NOMO-1 (cell line): ENCODE measurements around the gene YES1.
"Not testable (repeated sequence)": the region's sequence is repeated elsewhere in the genome, so short reads cannot be mapped to it uniquely, and the experiment has no call there.

ENCODE experiments used
- DNase-seq, 2 experiments: peaks; one replicate each; lab custom pipeline; 2025; ENCODE audit not compliant: unreplicated experiment in 2 of 2; lab: John Stamatoyannopoulos, UW

YES1 gene

DNA sequence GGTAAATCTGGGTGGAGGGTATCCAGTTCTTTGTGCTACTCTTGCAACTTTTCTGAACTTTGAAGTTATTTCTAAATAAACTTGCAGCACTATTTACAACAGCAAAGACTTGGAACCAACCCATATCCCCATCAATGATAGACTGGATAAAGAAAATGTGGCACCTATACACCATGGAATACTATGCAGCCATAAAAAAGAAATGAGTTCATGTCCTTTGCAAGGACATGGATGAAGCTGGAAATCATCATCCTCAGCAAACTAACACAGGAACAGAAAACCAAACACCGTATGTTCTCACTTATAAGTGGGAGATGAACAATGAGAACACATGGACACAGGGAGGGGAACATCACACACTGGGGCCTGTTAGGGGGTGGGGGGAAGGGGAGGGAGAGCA lies 16.7 kb downstream of the YES1 start:
- not testable (repeated sequence) for DNase-seq

GRCh38 chr18:789397-789796 lies 22.6 kb downstream of the YES1 start:
- no peak for DNase-seq

DNA sequence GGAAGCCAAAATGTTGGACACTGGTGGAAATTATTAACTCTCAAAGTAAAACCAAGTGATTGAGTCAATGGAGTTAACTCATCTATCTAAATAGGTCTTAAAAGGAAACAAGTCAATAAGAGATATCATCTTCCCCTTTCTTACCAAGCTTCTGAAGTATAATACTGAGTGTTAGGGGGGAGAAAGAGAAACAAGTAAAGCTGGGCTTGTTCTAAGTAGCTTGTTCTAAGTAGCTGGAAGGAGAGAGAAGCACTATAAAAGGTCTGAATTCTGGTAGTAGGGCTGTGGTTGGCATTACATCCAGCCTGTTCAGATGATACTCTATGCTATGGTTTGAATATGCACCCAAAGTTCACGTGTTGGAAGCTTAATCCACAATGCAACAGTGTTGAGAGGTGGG lies 26.8 kb downstream of the YES1 start:
- DNase-seq, result no peak

DNA sequence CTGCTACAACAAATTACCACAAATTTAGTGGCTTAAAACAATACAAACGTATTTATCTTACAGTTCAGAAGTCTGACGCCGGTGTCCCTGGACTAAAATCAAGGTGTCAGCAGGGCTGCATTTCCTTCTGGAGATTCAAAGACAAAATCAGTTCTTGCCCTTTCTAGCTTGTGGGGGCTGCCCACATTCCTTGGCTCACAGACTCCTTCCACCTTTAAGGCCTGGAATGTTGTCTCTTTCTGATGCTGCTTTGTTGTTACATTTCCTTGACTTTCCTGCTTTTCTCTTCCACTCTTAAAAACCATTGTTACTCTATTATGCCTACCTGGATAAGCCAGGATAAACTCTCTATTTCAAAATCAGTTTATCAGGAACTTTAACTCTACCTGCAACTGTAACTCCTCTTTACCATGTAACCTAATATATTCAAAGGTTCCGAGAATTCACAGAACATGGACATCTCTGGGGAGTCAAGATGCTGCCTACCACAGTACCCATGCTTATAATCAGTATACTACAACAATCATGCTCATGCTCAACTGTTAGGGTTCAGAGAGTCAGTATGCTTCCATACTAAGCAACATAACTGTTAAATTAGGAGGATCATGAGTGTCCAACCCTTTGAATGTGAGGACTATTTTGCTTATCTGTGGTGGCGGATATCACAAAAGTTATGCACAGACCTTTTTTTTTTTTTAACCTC lies 27.4 kb downstream of the YES1 start:
- no peak for DNase-seq

GRCh38 chr18:778194-778927 lies 33.7 kb downstream of the YES1 start:
- no peak for DNase-seq

DNA sequence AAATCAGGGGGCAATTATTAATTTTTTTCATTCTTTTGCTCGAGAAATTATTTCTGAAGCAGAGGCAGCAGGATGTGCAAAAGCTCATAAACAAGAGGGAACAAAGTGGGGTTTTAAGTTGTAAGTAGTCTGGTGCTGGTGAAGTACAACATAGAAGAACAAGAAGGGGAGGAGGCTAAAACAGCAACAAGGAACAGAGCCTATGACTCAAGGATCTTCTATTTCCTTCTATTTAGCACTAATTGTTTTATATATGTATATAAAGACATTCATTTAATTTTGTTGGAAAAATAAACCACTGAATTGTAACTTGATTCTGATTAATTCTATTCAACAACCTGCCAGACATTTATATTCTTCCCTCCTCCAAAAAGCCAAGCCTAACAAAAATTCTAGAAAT lies 35.0 kb downstream of the YES1 start:
- DNase-seq, result no peak

GRCh38 chr18:776044-776443 lies 36.0 kb downstream of the YES1 start:
- DNase-seq, result not testable (repeated sequence)

GRCh38 chr18:774811-775210 lies 37.2 kb downstream of the YES1 start:
- no peak for DNase-seq

GRCh38 chr18:773980-774624 lies 37.9 kb downstream of the YES1 start:
- DNase-seq, result no peak

- no peak for DNase-seq
Observed at GRCh38 chr18:770583-770961, 41.5 kb downstream of the YES1 start.

DNA sequence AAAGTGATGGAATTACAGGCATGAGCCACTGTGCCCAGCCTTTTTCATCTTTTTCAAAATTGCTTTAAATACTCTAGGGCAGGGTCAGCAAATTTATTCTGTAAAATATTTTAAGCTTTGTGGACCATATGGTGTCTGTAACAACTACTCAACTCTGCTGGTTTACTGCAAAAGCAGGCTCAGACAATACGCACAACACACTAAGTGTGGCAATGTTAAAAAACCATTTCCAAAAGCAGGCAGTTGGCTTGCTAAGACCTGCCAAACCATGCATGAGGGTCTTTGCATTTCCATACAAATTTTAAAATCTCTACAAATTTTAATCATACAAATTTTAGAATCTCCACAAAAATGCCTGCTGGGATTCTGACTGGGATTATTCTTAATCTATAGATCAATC lies 44.1 kb downstream of the YES1 start:
- no peak for DNase-seq

DNA sequence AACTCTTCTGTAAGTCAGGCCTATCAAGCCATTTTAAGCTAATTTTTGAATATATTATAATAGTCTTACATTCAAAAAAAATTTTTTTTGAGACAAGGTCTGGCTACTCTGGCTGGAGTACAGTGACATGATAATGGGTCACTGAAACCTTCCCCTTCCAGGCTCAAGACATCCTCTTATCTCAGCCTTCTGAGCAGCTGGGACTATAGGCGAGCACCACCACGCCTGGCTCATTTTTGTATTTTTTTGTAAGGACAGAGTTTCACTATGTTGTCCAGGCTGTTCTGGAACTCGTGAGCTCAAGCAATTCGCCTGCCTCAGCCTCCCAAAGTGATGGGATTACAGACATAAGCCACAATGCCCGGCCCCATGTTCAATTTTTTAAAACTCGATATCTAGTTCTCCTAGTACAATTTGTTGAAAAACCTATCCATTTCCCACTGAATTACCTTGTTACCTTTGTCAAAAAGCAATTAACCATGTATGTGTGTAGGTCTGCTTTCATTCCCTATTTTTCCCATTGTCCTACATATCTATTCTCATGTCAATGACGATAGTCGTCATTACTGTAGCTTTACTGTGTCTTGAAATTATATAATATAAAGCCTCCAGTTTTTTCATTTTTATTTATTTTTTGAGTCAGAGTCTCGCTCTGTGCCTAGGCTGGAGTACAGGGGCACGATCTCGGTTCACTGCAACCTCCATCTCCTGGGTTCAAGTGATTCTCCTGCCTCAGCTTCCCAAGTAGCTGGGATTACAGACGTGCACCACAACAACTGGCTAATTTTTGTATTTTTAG lies 44.8 kb downstream of the YES1 start:
- DNase-seq, result no peak

GRCh38 chr18:766550-766860 lies 45.5 kb downstream of the YES1 start:
- DNase-seq, result no peak

GRCh38 chr18:765764-766549 lies 46.1 kb downstream of the YES1 start:
- DNase-seq, result no peak

GRCh38 chr18:759864-760263 lies 52.2 kb downstream of the YES1 start:
- DNase-seq, result not testable (repeated sequence)

GRCh38 chr18:755506-755905 lies 56.5 kb downstream of the YES1 start:
- DNase-seq, result no peak

DNA sequence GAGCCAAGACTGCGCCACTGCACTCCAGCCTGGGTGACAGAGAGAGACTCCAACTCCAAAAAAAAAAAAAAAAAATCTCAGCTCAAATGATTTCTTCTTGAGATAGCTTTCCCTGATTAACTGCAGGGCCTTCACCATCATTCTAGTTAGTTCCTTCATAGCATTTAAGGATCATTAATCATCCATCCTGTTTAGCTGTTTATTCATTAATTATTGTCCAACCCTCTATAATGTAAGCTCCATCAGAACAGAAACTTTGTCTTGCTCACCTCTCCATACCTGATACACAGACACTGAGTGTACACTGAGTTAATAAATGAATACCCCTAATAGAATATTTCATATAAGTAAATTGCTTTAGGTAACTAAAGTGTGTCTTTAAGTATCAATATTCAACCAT lies 57.4 kb downstream of the YES1 start:
- DNase-seq, result no peak

DNA sequence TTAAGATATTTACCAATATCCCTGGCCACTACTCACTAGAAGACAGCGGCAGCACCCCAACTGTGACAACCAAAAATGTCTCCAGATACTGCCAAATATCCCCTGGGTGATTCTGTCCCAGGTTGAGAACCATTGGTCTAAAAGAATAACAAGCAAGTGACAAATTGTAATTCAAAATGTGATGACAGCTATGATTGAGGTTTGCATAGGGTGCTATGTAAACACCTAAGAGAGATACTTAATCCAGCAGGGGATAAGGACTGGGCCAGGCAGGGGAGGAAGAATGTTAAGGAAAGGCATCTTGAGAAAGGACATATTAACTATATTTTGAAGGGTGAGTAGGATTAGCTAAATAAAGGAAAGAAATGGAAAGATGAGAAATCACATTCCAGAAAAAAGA lies 61.6 kb downstream of the YES1 start:
- no peak for DNase-seq

DNA sequence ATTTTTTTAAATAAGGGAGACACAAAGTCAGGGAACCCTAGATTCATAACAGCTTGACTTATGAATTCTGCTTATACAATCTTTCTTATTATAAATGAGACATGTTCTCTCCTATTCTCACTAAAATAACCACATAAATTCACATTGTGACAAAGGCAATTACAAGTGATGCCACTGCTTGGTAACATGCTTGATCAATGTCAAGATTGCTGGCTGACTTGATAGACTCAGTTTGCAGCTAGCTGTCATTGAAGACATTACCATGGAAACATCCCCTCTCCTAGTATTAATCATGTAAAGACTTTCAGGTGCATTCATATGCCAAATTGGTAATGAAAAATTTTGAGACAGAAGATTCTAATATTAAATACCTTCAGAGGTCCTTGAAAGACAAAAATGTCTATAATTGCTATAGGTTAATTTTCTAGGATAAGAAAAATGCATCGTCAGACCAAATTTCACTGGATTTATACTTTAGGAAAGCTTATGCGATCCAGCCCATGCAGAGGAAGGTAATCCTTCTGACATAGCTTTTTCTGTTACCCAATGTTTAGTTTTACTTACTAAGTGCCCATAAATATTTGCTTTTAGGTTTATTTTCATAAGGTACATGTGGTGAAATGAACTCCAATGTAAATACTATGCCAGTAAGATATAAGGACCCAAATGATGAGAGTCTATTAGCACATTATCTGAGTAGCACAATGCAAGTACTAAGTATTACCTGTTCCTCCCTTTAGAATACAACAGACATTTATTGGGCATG lies 67.0 kb downstream of the YES1 start:
- no peak for DNase-seq
